Posterior vena cava (tissue), 2 donors: Measurements from ENCODE around the gene PER2. TPM values are rescaled to one million over a fixed set of nuclear protein-coding genes. Genes with fewer than 3 reads are reported as not detected.

Experiments used
- DNase-seq: peaks from one replicate; pipeline ENCODE4 v3.0.0-alpha.2; 2020; ENCODE audit warnings: low spot score
- intact Hi-C, 2 donors: fragments of 100-400 bp; cut with DNase I; formaldehyde crosslinking; loops; one replicate each; pipeline versions ENCODE4 v1.14.1 to v1.14.2; 2022 to 2023
- total RNA-seq, 2 donors: library from RNA; stranded (reverse); fragmentation: NEBNext Ultra II Directional; extraction: Animal tissue kit (Norgen Biotek cat#: 25700); gene quantifications; one replicate each; pipeline ENCODE4 v1.2.1, GENCODE V29; 2021
- donor health status: DM: yes; HTN: yes; CAD: no.
- donor health status: DM: yes; HTN: yes; CAD: no.

Gene PER2
- total RNA-seq, 2 donors from 2014 or later, result 10.1 to 16.8 TPM

GRCh38 chr2:238291550-238292281, 3.3 kb upstream of the PER2 start:
- DNase-seq, result peak; percentile 66
- intact Hi-C loops, result no loop called here

- intact Hi-C loops, result no loop called here
- peak; percentile 62 for DNase-seq
Observed at GRCh38 chr2:238290715-238291549, 2.5 kb upstream of the PER2 start.

- intact Hi-C loops, result no loop called here
- DNase-seq, result peak; percentile 73
Observed at GRCh38 chr2:238290091-238290509, 1.7 kb upstream of the PER2 start.

- intact Hi-C loops, result no loop called here
- peak; percentile 60 for DNase-seq
Observed at GRCh38 chr2:238289574-238289973, 1.2 kb upstream of the PER2 start.

GRCh38 chr2:238288650-238289573, 502 bp upstream of the PER2 start:
- DNase-seq, result peak; percentile 100
- intact Hi-C loops, result no loop called here

GRCh38 chr2:238286987-238287736, 1.2 kb downstream of the PER2 start:
- intact Hi-C loops, result no loop called here
- DNase-seq, result peak; percentile 78

GRCh38 chr2:238286551-238286950, 1.9 kb downstream of the PER2 start:
- intact Hi-C loops, result no loop called here
- peak; percentile 82 for DNase-seq

- intact Hi-C loops, result no loop called here
- DNase-seq, result no peak
Observed at GRCh38 chr2:238286095-238286494, 2.3 kb downstream of the PER2 start.

GRCh38 chr2:238285653-238286082, 2.7 kb downstream of the PER2 start:
- DNase-seq, result peak; percentile 93
- intact Hi-C loops, result loop anchor here in 1 of 2 donors (1.0 kb wide), 1 partner anchor 44 kb away; no protein-coding TSS in a partner anchor

- DNase-seq, result peak; percentile 24
- intact Hi-C loops, result loop anchor here in 1 of 2 donors (1.0 kb wide), 1 partner anchor 44 kb away; no protein-coding TSS in a partner anchor
Observed at GRCh38 chr2:238284802-238285515, 3.5 kb downstream of the PER2 start.

- peak; percentile 61 for DNase-seq
- intact Hi-C loops, result no loop called here
Observed at GRCh38 chr2:238282861-238283738, 5.3 kb downstream of the PER2 start.

GRCh38 chr2:238281826-238282480, 6.5 kb downstream of the PER2 start:
- no peak for DNase-seq
- intact Hi-C loops, result no loop called here

GRCh38 chr2:238280083-238280825, 8.2 kb downstream of the PER2 start:
- intact Hi-C loops, result no loop called here
- DNase-seq, result peak; percentile 74

GRCh38 chr2:238279324-238279682, 9.1 kb downstream of the PER2 start:
- intact Hi-C loops, result no loop called here
- DNase-seq, result peak; percentile 36

- intact Hi-C loops, result no loop called here
- peak; percentile 65 for DNase-seq
Observed at GRCh38 chr2:238278626-238279323, 9.6 kb downstream of the PER2 start.
